ENCODE data around the gene FARS2. TPM values are rescaled to one million over a fixed set of nuclear protein-coding genes. Genes with fewer than 3 reads are reported as not detected.

Gene FARS2
- polyA plus RNA-seq, 1 donor from 2014 or later: 32.8 TPM

- no peaks in the 10 kb centered on the region for H3K9me3 Mint-ChIP-seq
- H3K36me3 Mint-ChIP-seq: peaks cover 8% of the 10 kb centered on the region
- H3K27me3 Mint-ChIP-seq: no peaks in the 10 kb centered on the region
- H3K4me3 Mint-ChIP-seq: no peak overlapping the region
- H3K4me1 Mint-ChIP-seq: peaks cover 0 to 4% (median 3%) of the 10 kb centered on the region in 3 donors
- H3K27ac Mint-ChIP-seq: no peak overlapping the region
Observed at GRCh38 chr6:5469101-5469846, 208.0 kb downstream of the FARS2 start.

- H3K4me1 Mint-ChIP-seq: peaks cover 0 to 2% (median 0%) of the 10 kb centered on the region in 3 donors
- peaks cover 8% of the 10 kb centered on the region for H3K36me3 Mint-ChIP-seq
- no peaks in the 10 kb centered on the region for H3K9me3 Mint-ChIP-seq
- no peaks in the 10 kb centered on the region for H3K27me3 Mint-ChIP-seq
- no peak overlapping the region for H3K27ac Mint-ChIP-seq
- H3K4me3 Mint-ChIP-seq: no peak overlapping the region
Observed at GRCh38 chr6:5471044-5471443, 209.7 kb downstream of the FARS2 start.

GRCh38 chr6:5471637-5472398 lies 210.5 kb downstream of the FARS2 start:
- H3K36me3 Mint-ChIP-seq: peaks cover 8% of the 10 kb centered on the region

GRCh38 chr6:5472571-5472970 lies 211.3 kb downstream of the FARS2 start:
- Mint-ChIP-seq H3K27ac (no peak overlapping the region), H3K9me3 (no peaks in the 10 kb centered on the region), H3K27me3 (no peaks in the 10 kb centered on the region), H3K4me3 (no peak overlapping the region), H3K4me1 (peaks cover 0 to 4% (median 0%) of the 10 kb centered on the region in 3 donors), H3K36me3 (peaks cover 8% of the 10 kb centered on the region)

More at GRCh38 chr6:5471637-5472398, 210.5 kb downstream of the FARS2 start:
- H3K9me3 Mint-ChIP-seq: no peaks in the 10 kb centered on the region
- peaks cover 0 to 4% (median 0%) of the 10 kb centered on the region in 3 donors for H3K4me1 Mint-ChIP-seq
- H3K4me3 Mint-ChIP-seq: no peak overlapping the region
- no peaks in the 10 kb centered on the region for H3K27me3 Mint-ChIP-seq
- no peak overlapping the region for H3K27ac Mint-ChIP-seq

GRCh38 chr6:5475779-5476178 lies 214.5 kb downstream of the FARS2 start:
- peak overlapping the region in 1 of 3 donors; percentile 14 for H3K27ac Mint-ChIP-seq
- H3K36me3 Mint-ChIP-seq: peaks cover 5% of the 10 kb centered on the region
- no peaks in the 10 kb centered on the region for H3K27me3 Mint-ChIP-seq
- H3K4me1 Mint-ChIP-seq: peaks cover 0 to 4% (median 0%) of the 10 kb centered on the region in 3 donors
- H3K4me3 Mint-ChIP-seq: no peak overlapping the region
- no peaks in the 10 kb centered on the region for H3K9me3 Mint-ChIP-seq

GRCh38 chr6:5478380-5478779 lies 217.1 kb downstream of the FARS2 start:
- Mint-ChIP-seq H3K36me3 (peaks cover 5% of the 10 kb centered on the region), H3K27ac (no peak overlapping the region)

GRCh38 chr6:5481033-5481432 lies 219.7 kb downstream of the FARS2 start:
- no peak overlapping the region for H3K27ac Mint-ChIP-seq
- no peaks in the 10 kb centered on the region for H3K27me3 Mint-ChIP-seq
- no peaks in the 10 kb centered on the region for H3K9me3 Mint-ChIP-seq
- H3K4me1 Mint-ChIP-seq: peaks cover 0 to 4% (median 3%) of the 10 kb centered on the region in 3 donors
- H3K36me3 Mint-ChIP-seq: no peaks in the 10 kb centered on the region
- H3K4me3 Mint-ChIP-seq: no peak overlapping the region

More at GRCh38 chr6:5478380-5478779, 217.1 kb downstream of the FARS2 start:
- Mint-ChIP-seq H3K4me1 (peaks cover 0 to 4% (median 0%) of the 10 kb centered on the region in 3 donors), H3K4me3 (no peak overlapping the region), H3K27me3 (no peaks in the 10 kb centered on the region), H3K9me3 (no peaks in the 10 kb centered on the region)

- Mint-ChIP-seq H3K27me3 (no peaks in the 10 kb centered on the region), H3K4me1 (peaks cover 0 to 6% (median 1%) of the 10 kb centered on the region in 3 donors), H3K4me3 (no peak overlapping the region), H3K9me3 (no peaks in the 10 kb centered on the region), H3K27ac (no peak overlapping the region), H3K36me3 (peaks cover 2% of the 10 kb centered on the region)
Observed at GRCh38 chr6:5481750-5482149, 220.4 kb downstream of the FARS2 start.

- H3K4me1 Mint-ChIP-seq: peaks cover 0 to 6% (median 1%) of the 10 kb centered on the region in 3 donors
- no peak overlapping the region for H3K27ac Mint-ChIP-seq
- H3K9me3 Mint-ChIP-seq: no peaks in the 10 kb centered on the region
- no peak overlapping the region for H3K4me3 Mint-ChIP-seq
- H3K36me3 Mint-ChIP-seq: peaks cover 5% of the 10 kb centered on the region
- H3K27me3 Mint-ChIP-seq: no peaks in the 10 kb centered on the region
Observed at GRCh38 chr6:5482619-5483018, 221.3 kb downstream of the FARS2 start.

GRCh38 chr6:5484692-5485091 lies 223.4 kb downstream of the FARS2 start:
- no peak overlapping the region for H3K4me3 Mint-ChIP-seq
- no peaks in the 10 kb centered on the region for H3K9me3 Mint-ChIP-seq
- peaks cover 7% of the 10 kb centered on the region for H3K36me3 Mint-ChIP-seq

GRCh38 chr6:5486214-5486613 lies 224.9 kb downstream of the FARS2 start:
- Mint-ChIP-seq H3K4me3 (no peak overlapping the region), H3K27ac (no peak overlapping the region), H3K9me3 (no peaks in the 10 kb centered on the region)

More at GRCh38 chr6:5484692-5485091, 223.4 kb downstream of the FARS2 start:
- Mint-ChIP-seq H3K27ac (no peak overlapping the region), H3K4me1 (peaks cover 0 to 6% (median 1%) of the 10 kb centered on the region in 3 donors), H3K27me3 (no peaks in the 10 kb centered on the region)

GRCh38 chr6:5490501-5491069 lies 229.3 kb downstream of the FARS2 start:
- Mint-ChIP-seq H3K27me3 (no peaks in the 10 kb centered on the region), H3K36me3 (peaks cover 11% of the 10 kb centered on the region), H3K27ac (no peak overlapping the region), H3K4me3 (no peak overlapping the region), H3K9me3 (no peaks in the 10 kb centered on the region), H3K4me1 (peaks cover 0 to 2% (median 1%) of the 10 kb centered on the region in 3 donors)

More at GRCh38 chr6:5486214-5486613, 224.9 kb downstream of the FARS2 start:
- H3K36me3 Mint-ChIP-seq: peaks cover 8% of the 10 kb centered on the region
- peaks cover 0 to 6% (median 1%) of the 10 kb centered on the region in 3 donors for H3K4me1 Mint-ChIP-seq
- no peaks in the 10 kb centered on the region for H3K27me3 Mint-ChIP-seq

GRCh38 chr6:5492356-5492755 lies 231.0 kb downstream of the FARS2 start:
- Mint-ChIP-seq H3K4me3 (no peak overlapping the region), H3K27me3 (no peaks in the 10 kb centered on the region), H3K36me3 (peaks cover 8% of the 10 kb centered on the region), H3K4me1 (no peaks in the 10 kb centered on the region), H3K9me3 (no peaks in the 10 kb centered on the region), H3K27ac (no peak overlapping the region)

- Mint-ChIP-seq H3K4me3 (no peak overlapping the region), H3K36me3 (peaks cover 6% of the 10 kb centered on the region), H3K27me3 (no peaks in the 10 kb centered on the region), H3K9me3 (no peaks in the 10 kb centered on the region), H3K27ac (no peak overlapping the region), H3K4me1 (peaks cover 0 to 2% (median 0%) of the 10 kb centered on the region in 3 donors)
Observed at GRCh38 chr6:5493806-5494205, 232.5 kb downstream of the FARS2 start.
